Measurements from ENCODE around the gene NR6A1.

DNA sequence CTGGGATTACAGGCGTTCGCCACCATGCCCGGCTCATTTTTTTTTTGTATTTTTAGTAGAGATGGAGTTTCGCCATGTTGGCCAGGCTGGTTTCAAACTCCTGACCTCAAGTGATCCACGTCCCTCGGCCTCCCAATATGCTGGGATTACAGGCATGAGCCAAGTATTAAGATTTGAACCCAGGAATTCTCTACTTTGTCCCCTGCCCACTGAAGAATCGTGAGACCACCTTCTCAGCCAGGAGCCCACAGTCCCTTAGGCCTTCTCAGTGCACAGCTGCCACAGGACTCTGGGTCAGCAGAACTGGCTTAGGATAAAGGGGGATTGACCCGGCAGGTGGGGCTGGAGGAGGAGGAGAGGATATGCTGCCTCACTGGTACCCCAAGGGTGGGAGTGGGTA lies 19.2 kb upstream of the NR6A1 start:
- no peak for TF ChIP-seq CTCF (IDR thresholded peaks at IDR 0.05)
- TF ChIP-seq POLR2A (IDR thresholded peaks at IDR 0.05): no peak
